ENCODE results near the gene RALY.

The RALY gene

GRCh38 chr20:34089655-34090345 lies 96.1 kb downstream of the RALY start:
- no peak for DNase-seq (ENCODE audit: low read depth)
- H3K4me3 ChIP-seq (ENCODE audit: low read length) = no peak overlapping the region
- no peak for TF ChIP-seq CTCF (IDR thresholded peaks at IDR 0.05; ENCODE audit: insufficient read depth, low read depth, low read length, missing control alignments)

GRCh38 chr20:34090645-34091044 lies 96.9 kb downstream of the RALY start:
- no peak for TF ChIP-seq CTCF (IDR thresholded peaks at IDR 0.05; ENCODE audit: insufficient read depth, low read depth, low read length, missing control alignments)
- no peak for DNase-seq (ENCODE audit: low read depth)
- no peak overlapping the region for H3K4me3 ChIP-seq (ENCODE audit: low read length)

- no peak overlapping the region for H3K4me3 ChIP-seq (ENCODE audit: low read length)
- no peak for DNase-seq (ENCODE audit: low read depth)
- TF ChIP-seq CTCF (IDR thresholded peaks at IDR 0.05; ENCODE audit: insufficient read depth, low read depth, low read length, missing control alignments) = no peak
These were observed 98.0 kb downstream of the RALY start for GRCh38 chr20:34091637-34092200.

- no peak for TF ChIP-seq CTCF (IDR thresholded peaks at IDR 0.05; ENCODE audit: insufficient read depth, low read depth, low read length, missing control alignments)
- H3K4me3 ChIP-seq (ENCODE audit: low read length) = no peak overlapping the region
- DNase-seq (ENCODE audit: low read depth) = no peak
These were observed 100.2 kb downstream of the RALY start for GRCh38 chr20:34093895-34094294.

GRCh38 chr20:34095825-34096224 lies 102.1 kb downstream of the RALY start:
- TF ChIP-seq CTCF (IDR thresholded peaks at IDR 0.05; ENCODE audit: insufficient read depth, low read depth, low read length, missing control alignments) = no peak
- H3K4me3 ChIP-seq (ENCODE audit: low read length) = no peak overlapping the region
- no peak for DNase-seq (ENCODE audit: low read depth)

- DNase-seq (ENCODE audit: low read depth) = no peak
- TF ChIP-seq CTCF (IDR thresholded peaks at IDR 0.05; ENCODE audit: insufficient read depth, low read depth, low read length, missing control alignments) = no peak
- H3K4me3 ChIP-seq (ENCODE audit: low read length) = no peak overlapping the region
These were observed 103.2 kb downstream of the RALY start for GRCh38 chr20:34096699-34097444.
